K562 (cell line): Measurements from ENCODE around the gene RASIP1. TPM values are rescaled to one million over a fixed set of nuclear protein-coding genes. Genes with fewer than 3 reads are reported as not detected.

Experiments
- DMBX1 ChIP-seq: fragments of 250-450 bp; sonication (Bioruptor Pico); IDR thresholded peaks from 2 replicates; pipeline ENCODE4 v1.8.0; 2022; ENCODE audit warnings: inconsistent platforms, mild to moderate bottlenecking, moderate library complexity, borderline replicate concordance
- HDGF ChIP-seq: fragments of 450-650 bp; IDR thresholded peaks from 2 replicates; pipeline ENCODE4 v1.6.1; 2016
- PTTG1 ChIP-seq: fragments of 450-650 bp; IDR thresholded peaks from 2 replicates; pipeline ENCODE4 v1.6.1; 2016; ENCODE audit warnings: low read depth, mild to moderate bottlenecking, missing genetic modification characterization, missing compliant biosample characterization
- SAFB2 ChIP-seq: fragments of 200-400 bp; formaldehyde crosslinking; IDR thresholded peaks from 2 replicates; pipeline ENCODE4 v1.6.1; 2018; ENCODE audit warnings: borderline replicate concordance, low read length, low read depth, moderate library complexity; ENCODE audit not compliant: severe bottlenecking
- SOX6 ChIP-seq: fragments of 450-650 bp; IDR thresholded peaks from 2 replicates; pipeline ENCODE4 v1.6.1; 2014; ENCODE audit warnings: mild to moderate bottlenecking
- ZFX ChIP-seq: sonication (generic); formaldehyde crosslinking; IDR thresholded peaks from 2 replicates; pipeline ENCODE4 v1.8.0; 2022; ENCODE audit warnings: mild to moderate bottlenecking, missing genetic modification reagents, moderate library complexity
- polyA plus RNA-seq, 8 experiments: library from polyadenylated mRNA; depleted of rRNA in 4 of 8; stranded (reverse) in 5 of 8; unstranded in 3 of 8; fragments of >200 nt; fragmentation: Nextera tagmentation in 2 of 8; fragmentation: Illumina TruSeq in 1 of 8; extraction: Ambion mirVana in 2 of 8; extraction: Trizol in 1 of 8; gene quantifications; 2 replicates each; pipeline versions ENCODE4 v1.2.1 to v1.2.3, GENCODE V29; 2011 to 2014; ENCODE audit warnings: inconsistent platforms in 1 of 8, missing spikeins in 1 of 8
- total RNA-seq, 7 experiments: library from RNA; depleted of rRNA in 6 of 7; stranded (reverse); fragments of >200 nt in 6 of 7; fragmentation: Illumina TruSeq in 2 of 7; extraction: Trizol in 2 of 7; gene quantifications; 2 replicates each; pipeline versions ENCODE4 v1.2.1 to v1.2.3, GENCODE V29; 2011 to 2021; ENCODE audit warnings: low replicate concordance in 1 of 7
- TF ChIP-seq, protein P1 (sequence below): fragments of 450-650 bp; IDR thresholded peaks from 2 replicates; pipeline ENCODE4 v1.6.1; 2016; ENCODE audit warnings: mild to moderate bottlenecking, moderate library complexity
- TF ChIP-seq, protein P2 (sequence below), 2 experiments: IDR thresholded peaks; 2 replicates each; pipeline ENCODE4 v1.6.1; 2012; ENCODE audit warnings: improper control_type of control experiment in 2 of 2, low read depth in 2 of 2, low read length in 2 of 2, borderline replicate concordance in 1 of 2
- TF ChIP-seq, protein P3 (sequence below): fragments of 150-350 bp; IDR thresholded peaks from 2 replicates; pipeline ENCODE4 v1.6.1; 2014; ENCODE audit warnings: low read depth, mild to moderate bottlenecking, low read length, borderline replicate concordance

Gene RASIP1
- total and polyA plus RNA-seq, 9 of the 15 experiments (the other 6 are each of a cell fraction or from before 2014, with no cell fraction given): 0.20 to 4.7 (median 1.5) TPM

DNA sequence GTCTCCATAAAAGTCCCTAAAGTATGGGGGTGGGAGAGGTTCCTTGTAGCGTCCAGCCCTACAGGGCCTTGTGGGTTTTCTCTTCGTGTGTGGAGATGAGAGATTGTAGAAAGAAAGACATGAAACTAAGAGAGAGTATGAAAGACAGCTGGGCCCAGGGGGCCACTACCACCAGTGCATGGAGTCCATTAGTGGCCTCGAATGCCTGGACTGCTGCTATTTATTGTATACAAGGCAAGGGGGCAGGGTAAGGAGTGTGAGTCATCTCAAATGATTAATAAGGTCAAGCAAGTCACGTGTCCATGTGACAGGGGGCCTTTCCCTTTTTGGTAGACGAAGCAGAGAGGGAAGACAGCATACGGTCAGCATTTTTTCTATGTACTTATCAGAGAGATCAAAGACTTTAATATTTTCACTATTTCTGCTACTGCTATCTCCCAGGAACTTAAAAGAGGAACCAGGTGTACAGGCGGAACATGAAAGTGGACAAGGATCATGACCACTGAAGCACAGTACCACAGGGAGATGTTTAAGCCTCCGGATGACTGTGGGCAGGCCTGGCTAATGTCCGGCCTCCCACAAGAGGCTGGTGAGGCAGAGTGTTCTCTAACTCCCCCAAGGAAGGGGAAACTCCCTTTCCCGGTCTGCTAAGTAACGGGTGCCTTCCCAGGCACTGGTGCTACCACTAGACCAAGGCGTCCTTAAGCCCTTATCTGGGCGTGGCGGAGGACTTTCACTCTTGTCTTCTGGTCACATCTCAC lies 40.4 kb upstream of the RASIP1 start (continued):
- TF ChIP-seq, protein P1, sequence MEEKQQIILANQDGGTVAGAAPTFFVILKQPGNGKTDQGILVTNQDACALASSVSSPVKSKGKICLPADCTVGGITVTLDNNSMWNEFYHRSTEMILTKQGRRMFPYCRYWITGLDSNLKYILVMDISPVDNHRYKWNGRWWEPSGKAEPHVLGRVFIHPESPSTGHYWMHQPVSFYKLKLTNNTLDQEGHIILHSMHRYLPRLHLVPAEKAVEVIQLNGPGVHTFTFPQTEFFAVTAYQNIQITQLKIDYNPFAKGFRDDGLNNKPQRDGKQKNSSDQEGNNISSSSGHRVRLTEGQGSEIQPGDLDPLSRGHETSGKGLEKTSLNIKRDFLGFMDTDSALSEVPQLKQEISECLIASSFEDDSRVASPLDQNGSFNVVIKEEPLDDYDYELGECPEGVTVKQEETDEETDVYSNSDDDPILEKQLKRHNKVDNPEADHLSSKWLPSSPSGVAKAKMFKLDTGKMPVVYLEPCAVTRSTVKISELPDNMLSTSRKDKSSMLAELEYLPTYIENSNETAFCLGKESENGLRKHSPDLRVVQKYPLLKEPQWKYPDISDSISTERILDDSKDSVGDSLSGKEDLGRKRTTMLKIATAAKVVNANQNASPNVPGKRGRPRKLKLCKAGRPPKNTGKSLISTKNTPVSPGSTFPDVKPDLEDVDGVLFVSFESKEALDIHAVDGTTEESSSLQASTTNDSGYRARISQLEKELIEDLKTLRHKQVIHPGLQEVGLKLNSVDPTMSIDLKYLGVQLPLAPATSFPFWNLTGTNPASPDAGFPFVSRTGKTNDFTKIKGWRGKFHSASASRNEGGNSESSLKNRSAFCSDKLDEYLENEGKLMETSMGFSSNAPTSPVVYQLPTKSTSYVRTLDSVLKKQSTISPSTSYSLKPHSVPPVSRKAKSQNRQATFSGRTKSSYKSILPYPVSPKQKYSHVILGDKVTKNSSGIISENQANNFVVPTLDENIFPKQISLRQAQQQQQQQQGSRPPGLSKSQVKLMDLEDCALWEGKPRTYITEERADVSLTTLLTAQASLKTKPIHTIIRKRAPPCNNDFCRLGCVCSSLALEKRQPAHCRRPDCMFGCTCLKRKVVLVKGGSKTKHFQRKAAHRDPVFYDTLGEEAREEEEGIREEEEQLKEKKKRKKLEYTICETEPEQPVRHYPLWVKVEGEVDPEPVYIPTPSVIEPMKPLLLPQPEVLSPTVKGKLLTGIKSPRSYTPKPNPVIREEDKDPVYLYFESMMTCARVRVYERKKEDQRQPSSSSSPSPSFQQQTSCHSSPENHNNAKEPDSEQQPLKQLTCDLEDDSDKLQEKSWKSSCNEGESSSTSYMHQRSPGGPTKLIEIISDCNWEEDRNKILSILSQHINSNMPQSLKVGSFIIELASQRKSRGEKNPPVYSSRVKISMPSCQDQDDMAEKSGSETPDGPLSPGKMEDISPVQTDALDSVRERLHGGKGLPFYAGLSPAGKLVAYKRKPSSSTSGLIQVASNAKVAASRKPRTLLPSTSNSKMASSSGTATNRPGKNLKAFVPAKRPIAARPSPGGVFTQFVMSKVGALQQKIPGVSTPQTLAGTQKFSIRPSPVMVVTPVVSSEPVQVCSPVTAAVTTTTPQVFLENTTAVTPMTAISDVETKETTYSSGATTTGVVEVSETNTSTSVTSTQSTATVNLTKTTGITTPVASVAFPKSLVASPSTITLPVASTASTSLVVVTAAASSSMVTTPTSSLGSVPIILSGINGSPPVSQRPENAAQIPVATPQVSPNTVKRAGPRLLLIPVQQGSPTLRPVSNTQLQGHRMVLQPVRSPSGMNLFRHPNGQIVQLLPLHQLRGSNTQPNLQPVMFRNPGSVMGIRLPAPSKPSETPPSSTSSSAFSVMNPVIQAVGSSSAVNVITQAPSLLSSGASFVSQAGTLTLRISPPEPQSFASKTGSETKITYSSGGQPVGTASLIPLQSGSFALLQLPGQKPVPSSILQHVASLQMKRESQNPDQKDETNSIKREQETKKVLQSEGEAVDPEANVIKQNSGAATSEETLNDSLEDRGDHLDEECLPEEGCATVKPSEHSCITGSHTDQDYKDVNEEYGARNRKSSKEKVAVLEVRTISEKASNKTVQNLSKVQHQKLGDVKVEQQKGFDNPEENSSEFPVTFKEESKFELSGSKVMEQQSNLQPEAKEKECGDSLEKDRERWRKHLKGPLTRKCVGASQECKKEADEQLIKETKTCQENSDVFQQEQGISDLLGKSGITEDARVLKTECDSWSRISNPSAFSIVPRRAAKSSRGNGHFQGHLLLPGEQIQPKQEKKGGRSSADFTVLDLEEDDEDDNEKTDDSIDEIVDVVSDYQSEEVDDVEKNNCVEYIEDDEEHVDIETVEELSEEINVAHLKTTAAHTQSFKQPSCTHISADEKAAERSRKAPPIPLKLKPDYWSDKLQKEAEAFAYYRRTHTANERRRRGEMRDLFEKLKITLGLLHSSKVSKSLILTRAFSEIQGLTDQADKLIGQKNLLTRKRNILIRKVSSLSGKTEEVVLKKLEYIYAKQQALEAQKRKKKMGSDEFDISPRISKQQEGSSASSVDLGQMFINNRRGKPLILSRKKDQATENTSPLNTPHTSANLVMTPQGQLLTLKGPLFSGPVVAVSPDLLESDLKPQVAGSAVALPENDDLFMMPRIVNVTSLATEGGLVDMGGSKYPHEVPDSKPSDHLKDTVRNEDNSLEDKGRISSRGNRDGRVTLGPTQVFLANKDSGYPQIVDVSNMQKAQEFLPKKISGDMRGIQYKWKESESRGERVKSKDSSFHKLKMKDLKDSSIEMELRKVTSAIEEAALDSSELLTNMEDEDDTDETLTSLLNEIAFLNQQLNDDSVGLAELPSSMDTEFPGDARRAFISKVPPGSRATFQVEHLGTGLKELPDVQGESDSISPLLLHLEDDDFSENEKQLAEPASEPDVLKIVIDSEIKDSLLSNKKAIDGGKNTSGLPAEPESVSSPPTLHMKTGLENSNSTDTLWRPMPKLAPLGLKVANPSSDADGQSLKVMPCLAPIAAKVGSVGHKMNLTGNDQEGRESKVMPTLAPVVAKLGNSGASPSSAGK: peak; percentile 94
- TF ChIP-seq SOX6 (peak; percentile 62), PTTG1 (no peak), ZFX (CRISPR knock-in tag) (peak; percentile 78), SAFB2 (no peak), DMBX1 (CRISPR knock-in tag) (no peak), HDGF (no peak)
- TF ChIP-seq, protein P2, sequence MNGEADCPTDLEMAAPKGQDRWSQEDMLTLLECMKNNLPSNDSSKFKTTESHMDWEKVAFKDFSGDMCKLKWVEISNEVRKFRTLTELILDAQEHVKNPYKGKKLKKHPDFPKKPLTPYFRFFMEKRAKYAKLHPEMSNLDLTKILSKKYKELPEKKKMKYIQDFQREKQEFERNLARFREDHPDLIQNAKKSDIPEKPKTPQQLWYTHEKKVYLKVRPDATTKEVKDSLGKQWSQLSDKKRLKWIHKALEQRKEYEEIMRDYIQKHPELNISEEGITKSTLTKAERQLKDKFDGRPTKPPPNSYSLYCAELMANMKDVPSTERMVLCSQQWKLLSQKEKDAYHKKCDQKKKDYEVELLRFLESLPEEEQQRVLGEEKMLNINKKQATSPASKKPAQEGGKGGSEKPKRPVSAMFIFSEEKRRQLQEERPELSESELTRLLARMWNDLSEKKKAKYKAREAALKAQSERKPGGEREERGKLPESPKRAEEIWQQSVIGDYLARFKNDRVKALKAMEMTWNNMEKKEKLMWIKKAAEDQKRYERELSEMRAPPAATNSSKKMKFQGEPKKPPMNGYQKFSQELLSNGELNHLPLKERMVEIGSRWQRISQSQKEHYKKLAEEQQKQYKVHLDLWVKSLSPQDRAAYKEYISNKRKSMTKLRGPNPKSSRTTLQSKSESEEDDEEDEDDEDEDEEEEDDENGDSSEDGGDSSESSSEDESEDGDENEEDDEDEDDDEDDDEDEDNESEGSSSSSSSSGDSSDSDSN (IDR thresholded peaks at IDR 0.05; ENCODE audit: borderline replicate concordance in 1 of 2, low read depth in 2 of 2, low read length in 2 of 2): peak in 1 of 2 experiments; percentile 38; a peak in 1 of 4 replicates
- TF ChIP-seq, protein P3, sequence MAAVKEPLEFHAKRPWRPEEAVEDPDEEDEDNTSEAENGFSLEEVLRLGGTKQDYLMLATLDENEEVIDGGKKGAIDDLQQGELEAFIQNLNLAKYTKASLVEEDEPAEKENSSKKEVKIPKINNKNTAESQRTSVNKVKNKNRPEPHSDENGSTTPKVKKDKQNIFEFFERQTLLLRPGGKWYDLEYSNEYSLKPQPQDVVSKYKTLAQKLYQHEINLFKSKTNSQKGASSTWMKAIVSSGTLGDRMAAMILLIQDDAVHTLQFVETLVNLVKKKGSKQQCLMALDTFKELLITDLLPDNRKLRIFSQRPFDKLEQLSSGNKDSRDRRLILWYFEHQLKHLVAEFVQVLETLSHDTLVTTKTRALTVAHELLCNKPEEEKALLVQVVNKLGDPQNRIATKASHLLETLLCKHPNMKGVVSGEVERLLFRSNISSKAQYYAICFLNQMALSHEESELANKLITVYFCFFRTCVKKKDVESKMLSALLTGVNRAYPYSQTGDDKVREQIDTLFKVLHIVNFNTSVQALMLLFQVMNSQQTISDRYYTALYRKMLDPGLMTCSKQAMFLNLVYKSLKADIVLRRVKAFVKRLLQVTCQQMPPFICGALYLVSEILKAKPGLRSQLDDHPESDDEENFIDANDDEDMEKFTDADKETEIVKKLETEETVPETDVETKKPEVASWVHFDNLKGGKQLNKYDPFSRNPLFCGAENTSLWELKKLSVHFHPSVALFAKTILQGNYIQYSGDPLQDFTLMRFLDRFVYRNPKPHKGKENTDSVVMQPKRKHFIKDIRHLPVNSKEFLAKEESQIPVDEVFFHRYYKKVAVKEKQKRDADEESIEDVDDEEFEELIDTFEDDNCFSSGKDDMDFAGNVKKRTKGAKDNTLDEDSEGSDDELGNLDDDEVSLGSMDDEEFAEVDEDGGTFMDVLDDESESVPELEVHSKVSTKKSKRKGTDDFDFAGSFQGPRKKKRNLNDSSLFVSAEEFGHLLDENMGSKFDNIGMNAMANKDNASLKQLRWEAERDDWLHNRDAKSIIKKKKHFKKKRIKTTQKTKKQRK: no peak
